ENCODE measurements around the gene ARID3A.

Gene ARID3A

DNA sequence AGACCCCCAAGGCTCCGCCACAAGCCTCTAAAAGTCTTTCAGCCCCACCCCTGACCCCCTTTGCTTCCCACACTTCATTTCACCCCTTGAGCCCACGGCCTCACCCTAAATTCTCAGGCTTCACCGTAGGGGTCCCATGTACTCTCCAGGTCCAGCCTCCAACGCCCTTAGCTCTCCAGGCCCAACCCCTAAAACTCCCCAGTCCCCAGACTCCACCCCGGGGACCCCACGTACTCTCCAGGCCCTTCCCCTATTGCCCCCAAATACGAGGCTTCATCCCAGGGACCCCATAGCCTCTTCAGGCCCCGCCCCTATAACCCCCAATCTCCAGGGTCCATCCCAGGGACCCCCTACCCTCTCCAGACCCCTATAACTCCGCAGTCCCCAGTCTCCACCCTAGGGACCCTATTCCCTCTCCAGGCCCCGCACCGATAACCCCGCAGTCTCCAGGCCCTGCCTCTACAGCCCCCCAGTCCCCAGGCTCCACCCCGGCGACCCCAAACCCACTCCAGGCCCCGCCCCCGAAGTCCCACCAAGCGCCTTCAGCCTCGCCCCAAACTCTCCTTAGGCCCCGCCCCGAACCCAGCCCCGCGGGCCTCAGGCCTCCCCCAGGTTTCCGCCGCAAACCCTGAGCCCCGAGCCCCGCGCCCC is 33.5 kb upstream of the ARID3A start:
- no peak for DNase-seq (ENCODE audit: low read depth)

DNA sequence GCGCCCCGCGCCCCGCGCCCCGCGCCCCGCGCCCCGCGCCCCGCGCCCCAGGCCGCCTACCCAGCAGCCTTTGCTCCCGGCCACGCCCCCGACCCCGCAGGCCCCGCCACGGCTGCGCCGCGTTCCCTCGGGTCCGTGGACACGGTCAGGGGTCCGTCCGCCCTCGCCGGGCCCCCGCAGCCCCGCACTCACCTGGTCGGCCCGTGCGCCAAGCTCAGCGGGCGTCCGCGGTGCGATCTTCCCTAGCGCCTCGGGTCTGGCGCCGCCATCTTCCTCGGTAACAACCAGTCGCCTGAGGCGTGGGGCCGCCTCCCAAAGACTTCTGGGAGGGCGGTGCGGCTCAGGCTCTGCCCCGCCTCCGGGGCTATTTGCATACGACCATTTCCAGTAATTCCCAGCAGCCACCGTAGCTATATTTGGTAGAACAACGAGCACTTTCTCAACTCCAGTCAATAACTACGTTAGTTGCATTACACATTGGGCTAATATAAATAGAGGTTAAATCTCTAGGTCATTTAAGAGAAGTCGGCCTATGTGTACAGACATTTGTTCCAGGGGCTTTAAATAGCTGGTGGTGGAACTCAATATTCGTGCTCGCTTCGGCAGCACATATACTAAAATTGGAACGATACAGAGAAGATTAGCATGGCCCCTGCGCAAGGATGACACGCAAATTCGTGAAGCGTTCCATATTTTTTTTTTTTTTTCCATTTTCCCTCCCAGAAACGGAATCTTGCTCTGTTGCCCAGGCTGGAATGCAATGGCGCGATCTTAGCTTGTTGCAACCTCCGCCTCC is 32.7 kb upstream of the ARID3A start, which contains the start of the genes MED16 and RNU6-9:
MED16 (minus strand) TSS at position 294 of the 796 bp plus-strand sequence. CDS start 2,056 bp downstream, outside the sequence.
RNU6-9 (plus strand) TSS at position 591 of the 796 bp plus-strand sequence.
- DNase-seq (ENCODE audit: low read depth), result peak; percentile 37

DNA sequence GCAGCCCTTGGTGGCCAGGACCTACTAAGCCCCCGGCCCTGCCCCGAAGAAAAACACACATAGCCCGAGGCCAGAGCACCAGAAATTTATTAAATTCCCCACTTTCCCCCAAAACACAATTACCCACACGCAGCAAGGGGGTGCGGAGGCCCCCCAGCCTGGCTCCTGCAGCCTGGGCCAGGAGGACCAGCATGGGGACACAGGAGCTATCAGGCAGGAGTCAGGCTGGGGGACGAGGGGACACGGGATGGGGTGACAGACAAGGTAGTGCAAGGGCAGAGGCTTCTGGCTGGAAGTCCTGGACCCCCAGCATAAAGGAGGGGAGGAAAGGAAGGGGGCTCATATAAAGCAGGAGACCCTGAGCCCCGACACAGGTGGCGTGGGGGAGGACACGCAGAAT is 29.4 kb upstream of the ARID3A start:
- DNase-seq (ENCODE audit: low read depth), result no peak

DNA sequence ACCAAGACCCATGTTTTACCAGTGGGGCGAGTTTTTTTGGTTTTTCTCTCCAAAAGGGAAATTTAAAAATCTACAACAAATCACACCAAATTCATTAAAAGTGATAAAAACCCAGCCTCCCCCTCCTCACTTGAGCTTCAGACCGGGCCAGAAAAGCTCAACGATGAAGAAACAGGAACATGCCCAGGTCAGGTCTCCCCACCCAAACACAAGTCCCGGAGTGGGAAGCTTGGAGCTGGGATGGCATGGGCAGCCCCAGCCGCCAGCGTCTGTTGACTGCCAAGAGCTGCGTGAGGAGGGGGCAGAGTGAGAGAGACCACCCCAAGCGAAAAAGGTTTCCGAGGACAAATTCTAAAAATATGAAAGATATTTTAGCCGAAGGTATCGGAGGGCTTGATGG is 28.8 kb upstream of the ARID3A start:
- DNase-seq (ENCODE audit: low read depth), result no peak

DNA sequence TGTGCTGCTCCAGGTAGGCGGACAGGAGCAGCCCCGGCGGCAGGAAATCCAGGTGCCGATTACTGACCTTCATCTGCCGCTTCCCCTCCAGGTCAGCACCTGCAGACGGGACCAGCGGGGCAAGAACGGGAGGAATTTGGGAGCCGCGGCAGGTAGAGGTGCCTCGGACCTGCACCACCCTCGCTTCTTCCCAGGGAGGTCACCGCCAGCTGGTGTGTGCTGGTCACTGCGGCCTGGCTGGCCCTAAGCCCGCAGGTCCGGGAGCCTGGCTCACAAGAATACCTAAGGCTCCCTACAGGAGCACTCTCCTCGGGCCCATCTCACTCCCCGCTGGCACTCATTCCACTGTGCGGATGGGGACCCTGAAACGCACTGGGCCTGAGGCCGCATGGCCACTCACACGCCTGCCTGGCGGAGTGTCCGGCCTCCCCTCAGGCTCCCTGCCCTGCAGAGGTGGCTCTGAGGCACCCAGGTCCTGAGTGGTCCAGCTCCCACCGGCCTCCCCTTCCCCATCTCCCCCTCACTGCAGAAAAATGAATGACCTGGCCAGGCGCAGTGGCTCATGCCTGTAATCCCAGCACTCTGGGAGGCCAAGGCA is 28.3 kb upstream of the ARID3A start:
- DNase-seq (ENCODE audit: low read depth), result no peak

DNA sequence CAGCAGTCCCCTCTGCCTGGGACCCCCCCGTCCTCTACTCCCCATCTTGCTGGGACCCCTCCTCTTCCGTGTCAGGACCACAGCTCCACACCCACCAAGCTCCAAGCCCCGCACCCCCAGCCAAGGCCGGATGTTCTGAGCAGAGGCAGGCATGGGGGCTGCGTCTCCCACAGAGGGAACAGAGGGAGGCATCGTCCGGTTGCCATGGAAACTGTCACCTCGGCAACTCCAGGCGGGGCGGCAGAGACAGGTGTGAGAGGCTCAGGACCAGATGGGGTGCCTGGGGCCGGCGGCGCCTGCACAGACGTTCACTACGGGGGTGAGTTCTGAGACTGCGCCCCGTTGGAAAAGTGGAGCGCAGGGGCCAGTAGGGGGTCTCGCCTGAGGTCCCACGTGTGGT is 27.2 kb upstream of the ARID3A start:
- DNase-seq (ENCODE audit: low read depth), result no peak

DNA sequence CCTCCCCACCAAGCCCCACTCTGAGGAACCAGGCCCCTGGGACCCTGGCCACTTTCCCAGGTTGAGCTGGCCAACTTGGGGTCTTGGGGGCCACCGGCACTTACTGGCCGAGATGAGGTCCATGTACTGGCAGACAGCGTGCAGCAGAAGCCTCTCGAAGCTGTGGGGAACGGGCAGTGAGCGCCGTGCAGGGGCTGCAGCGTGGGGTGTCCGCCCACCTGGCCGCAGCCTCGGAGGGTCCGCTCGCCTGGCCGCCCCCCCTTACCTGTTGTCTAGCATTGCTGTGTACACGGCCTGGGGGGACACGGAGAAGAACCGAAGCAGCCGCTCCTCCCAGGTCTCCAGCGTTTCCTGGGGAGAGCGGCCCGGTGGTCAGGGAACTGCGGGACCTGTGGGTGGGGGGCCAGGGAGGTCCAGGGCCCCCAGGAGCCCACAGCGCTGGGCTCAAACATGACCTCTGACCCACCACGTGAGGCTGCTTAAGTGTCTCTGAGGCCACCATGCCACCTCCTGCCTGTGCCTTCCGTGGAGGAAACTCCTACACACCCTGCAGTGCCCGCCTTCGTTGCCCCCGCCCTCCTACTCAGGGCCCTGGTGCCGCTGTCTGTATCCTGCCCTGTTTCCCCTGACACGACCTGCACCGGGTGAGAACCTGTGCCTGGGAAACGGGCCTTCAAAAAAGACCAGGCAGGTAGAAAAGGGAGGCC is 26.3 kb upstream of the ARID3A start:
- no peak for DNase-seq (ENCODE audit: low read depth)

DNA sequence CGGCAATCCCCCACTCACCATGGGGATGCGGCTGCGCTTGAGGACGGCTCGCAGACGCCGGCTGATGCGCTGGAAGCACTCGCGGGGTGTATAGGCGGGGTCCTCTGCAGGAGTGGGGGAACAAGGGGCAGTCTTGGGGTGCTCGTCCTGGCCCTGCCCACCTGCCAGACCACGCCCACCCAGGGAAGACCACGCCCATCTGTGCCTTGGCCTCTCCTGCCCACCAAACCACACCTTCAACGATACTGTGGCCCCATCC is 25.9 kb upstream of the ARID3A start:
- DNase-seq (ENCODE audit: low read depth), result no peak

DNA sequence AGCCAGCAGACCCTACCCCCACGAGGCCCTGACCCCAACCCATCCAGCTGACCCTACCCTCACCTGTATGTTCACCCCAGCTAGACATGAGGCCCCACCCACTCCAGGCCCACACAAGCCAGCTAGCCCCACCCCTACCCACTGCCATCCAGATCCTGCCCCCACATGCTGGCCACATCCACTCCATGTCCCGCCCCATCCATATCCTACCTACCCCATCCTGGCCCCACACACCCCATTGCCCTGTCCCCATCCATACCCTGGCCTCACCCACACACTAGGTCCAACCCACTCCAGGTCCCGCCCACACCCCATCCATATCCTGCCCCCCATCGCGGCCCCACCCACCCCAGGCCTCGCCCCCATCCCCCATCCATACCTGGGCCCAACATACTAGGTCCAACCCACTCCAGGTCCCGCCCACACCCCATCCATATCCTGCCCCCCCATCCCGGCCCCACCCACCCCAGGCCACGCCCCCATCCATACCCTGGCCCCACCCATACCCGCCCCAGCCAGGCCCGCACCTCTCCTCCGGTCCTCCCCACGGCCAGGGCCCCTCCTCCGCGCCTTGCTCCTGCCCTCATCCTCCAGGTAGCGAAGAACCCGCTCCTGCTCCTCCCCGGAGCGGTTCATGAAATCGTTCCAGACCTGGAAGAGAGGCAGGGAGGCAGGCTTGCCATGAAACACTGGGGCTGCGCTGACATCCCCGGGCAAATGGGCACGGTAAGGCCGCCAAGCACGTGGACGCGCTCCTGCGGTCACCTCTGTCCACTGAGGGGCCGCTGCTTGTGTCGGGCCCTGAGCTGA is 25.3 kb upstream of the ARID3A start:
- DNase-seq (ENCODE audit: low read depth), result no peak

DNA sequence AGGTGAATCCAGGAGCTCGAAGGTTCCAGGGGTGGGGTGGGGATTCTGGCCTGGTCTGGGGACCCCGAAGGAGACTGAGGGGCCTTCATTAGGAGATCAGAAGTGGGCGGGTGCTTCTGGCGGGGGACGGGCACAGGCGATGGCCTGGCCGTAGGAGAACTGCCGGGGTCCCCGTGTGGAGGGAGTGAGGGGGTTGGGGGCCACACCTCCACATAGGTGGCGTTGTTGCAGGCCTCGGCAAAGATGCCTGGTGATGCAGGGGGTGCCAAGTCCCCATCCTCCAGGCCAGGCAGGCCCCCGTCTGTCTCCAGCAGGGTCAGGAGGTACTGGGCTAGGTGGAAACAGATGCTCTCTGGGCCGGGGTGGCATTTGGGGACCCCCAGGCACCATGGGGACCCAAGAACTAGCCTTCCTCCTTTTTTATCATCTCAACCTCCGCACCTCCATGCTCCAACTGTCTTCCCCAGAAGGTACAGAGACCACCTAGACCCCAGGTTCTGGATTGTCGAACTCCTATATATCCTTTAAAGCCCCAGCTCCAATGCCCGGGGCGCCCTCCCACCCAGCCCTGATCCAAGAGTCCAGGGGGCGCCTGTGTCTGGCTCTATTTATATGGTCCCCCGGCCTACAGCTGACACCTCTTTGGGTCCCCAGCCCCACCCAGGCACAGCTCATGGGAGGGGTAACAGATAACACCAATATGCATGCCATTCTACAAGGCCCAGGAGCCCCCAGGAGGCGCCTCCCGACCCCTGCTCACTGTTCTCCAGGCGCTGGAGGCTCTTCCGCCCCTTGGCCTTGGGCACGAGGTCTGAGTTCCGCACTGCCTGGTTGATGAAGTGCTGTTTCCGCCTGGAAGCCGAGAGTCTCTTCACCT is 24.4 kb upstream of the ARID3A start:
- DNase-seq (ENCODE audit: low read depth), result no peak

DNA sequence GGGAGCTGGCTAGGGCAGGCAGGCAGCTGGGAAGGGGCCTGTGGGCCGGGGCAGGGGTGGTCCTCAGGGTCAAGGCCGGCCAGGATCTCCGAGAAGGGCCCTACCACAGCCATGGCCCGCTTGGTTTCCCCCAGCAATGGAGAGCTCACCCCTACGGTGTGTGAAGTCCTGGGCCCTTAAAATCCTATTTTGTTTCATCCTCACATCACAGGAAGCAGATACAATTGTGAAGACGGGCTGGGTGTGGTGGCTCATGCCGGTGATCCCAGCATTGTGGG is 23.8 kb upstream of the ARID3A start:
- DNase-seq (ENCODE audit: low read depth), result no peak

DNA sequence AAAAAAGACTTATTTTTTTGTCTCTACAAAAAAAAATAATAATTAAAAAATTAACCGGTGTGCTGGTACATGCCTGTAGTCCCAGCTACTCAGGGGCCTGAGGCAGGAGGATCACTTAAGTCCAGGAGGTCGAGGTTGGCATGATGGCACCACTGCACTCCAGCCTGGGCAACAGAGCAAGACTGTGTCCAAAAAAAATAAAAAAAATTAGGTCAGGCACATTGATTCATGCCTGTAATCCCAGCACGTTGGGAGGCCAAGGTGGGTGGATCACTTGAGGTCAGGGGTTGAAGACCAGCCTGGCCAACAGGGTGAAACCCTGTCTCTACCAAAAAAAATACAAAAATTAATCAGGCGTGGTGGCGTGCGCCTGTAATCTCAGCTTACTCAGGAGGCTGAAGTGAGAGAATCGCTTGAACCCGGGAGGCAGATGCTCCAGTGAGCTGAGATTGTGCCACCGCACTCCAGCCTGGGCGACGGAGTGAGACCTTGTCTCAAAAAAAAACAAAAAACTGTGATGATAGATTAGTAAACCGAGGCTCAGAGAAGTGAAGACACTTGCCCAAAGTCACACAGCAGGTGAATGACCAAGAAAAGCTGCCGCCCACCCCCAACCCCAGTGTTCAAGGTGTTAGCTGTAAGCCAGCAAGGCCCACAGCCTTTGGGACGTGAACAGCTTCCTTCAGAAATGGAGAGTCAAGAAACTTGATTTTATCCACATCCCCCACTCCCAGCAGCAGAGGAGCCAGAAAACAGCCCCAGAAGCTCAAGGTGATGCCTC is 23.2 kb upstream of the ARID3A start:
- no peak for DNase-seq (ENCODE audit: low read depth)

DNA sequence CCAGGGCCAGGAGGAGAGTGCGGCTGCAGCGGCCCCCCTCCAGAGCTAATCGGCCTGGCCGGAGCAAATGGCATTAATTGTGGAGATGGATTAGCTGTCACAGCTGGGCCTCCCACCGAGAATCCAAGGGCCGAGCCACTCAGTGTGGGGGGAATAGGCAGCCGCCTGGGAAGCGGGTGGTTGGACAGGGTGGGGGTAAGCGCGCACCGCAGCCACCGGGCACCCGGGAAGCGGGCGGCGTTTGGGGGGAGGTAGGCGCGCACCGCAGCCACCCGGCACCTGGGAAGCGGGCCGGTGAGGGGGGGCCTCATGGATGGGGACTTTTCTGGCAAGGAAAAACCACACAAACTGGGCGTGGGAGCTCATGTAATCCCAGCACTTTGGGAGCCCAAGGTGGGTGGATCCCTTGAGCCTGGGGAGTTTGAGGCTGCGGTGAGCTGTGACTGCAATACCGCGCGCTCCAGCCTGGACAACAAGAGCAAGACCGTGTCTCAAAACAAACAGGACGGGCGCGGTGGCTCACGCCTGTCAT is 22.5 kb upstream of the ARID3A start:
- no peak for DNase-seq (ENCODE audit: low read depth)

DNA sequence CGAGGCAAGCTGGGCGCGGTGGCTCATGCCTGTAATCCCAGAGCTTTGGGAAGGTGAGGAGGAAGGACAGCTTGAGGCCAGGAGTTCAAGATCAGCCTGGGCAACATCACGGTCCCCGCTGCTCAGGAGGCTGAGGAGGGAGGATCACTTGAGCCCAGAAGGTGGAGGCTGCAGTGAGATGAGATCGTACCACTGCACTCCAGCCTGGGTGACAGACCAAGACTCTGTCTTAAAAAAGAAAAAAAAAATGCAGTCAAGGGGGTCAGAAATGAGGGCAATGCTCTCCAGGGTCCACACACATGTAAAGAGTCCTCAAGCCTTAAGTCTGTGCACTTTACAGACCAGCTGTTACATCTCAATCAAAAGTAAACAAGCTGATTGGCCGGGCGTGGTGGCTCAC is 21.3 kb upstream of the ARID3A start:
- no peak for DNase-seq (ENCODE audit: low read depth)

DNA sequence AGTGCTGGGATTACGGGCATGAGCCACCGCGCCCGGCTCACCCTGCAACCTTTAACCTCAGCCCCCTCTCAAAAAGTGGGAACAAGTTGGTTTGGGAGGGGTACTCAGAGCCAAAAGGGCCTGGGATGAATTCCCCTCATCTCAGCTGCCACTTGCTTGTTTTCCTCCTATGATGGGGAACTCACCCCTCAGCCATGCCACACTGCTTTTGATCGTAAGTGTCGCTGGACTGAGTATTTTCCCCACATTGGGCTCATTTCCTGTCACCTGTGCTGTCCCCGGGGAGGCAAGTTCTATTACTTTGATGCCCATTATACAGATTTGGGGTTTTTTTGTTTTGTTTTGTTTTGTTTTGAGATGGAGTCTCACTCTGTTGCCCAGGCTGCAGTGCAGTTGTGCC is 19.4 kb upstream of the ARID3A start:
- DNase-seq (ENCODE audit: low read depth), result no peak

DNA sequence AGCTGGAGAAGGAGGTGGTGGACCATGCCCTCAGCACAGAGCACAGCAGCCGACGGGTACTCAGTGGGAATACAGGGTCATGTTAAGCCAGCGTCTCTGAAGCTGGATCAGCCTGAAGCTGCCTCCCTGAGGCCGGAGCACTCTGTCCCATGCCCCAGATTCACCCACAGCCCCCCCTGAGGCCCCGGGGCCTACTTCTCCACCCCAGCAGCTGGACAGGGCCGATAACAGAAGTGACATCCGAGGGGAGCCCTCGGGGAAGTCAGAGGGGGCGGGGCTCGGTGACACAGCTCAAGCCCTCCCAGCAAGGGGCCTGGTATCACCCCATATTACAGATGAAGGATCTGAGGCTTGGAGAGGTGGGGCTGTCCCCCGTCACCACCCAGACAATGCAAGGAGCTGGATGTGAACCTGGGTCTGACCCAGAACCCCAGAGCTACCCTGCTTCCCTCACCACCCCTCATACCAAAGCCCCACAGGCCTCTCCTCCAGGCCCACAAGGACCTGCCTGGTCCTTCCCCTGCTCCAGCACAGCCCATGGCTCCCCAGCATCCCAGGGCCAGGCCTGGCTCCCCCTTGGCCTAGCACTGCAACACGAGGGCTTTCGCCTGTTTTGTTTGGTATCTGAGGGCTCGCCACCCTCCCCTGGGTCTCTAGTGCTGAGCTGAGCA is 18.5 kb upstream of the ARID3A start:
- DNase-seq (ENCODE audit: low read depth), result no peak

DNA sequence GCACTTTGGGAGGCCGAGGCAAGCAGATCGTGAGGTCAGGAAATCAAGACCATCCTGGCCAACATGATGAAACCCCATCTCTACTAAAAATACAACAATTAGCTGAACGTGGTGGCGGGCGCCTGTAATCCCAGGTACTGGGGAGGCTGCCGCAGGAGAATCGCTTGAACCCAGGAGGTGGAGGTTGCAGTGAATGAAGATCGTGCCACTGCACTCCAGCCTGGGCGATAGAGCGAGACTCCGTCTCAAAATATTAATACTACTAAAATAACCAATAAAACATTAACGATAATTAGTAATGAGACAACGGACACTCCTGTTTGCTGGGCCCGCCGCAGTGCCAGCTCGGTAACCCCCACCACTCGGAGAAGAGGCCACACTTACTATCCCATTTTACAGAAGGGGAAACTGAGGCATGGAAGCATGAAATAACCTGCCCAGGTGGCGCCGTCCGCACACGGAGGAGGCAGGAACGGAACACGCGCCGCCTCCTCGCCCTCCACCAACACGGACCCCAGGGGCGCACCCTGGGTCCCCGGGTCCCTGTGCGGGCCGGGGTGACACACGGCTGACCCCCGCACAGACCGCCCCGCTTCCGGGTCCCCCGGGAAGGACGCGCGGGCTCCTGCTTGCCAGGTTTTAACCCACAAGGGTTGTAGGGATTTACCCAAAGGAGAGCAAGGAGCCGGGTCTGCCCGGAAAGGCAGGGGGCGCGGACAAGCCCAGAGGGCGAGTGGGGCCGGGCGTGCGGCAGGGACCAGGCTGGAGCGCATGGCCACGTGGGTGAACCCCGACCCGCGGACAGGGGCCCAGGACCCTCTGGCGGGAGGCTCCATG is 14.4 kb upstream of the ARID3A start:
- no peak for DNase-seq (ENCODE audit: low read depth)

DNA sequence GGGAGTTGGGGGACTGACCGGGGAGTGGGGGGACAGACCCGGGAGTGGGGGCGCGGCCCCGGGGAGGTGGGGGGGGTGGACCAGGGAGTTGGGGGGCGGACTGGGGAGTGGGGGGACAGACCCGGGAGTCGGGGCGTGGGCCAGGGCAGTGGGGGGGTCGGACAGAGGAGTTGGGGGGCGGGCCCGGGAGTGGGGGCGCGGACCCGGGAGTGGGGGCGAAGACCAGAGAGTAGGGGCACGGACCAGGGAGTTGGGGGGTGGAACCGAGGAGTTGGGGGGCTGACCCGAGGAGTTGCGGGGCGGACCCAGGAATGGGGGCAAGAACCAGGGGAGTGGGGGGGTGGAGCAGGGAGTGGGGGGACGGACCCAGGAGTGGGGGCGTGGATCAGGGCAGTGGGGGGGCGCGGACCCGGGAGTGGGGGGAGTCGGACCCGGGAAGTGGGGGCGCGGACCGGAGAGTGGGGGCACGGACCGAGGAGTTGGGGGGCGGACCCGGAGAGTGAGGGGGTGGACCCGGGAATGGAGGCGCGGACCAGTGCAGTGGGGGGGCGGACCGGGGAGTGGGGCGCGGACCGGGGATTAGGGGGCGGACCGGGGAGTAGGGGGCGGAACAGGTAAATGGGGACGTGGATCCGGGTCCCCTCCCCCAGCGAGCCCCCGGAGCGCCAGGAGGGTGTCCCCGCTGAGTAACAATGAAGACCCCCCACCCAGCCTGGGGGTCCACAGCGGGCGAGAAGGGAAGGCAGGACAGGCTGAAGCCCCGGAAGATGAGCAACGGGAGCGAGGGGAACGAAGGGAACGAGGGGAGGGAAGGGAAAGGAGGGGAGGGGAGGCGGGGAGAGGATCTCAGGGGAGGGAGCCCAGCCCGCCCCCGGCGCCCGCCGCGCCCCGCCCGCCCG is 13.4 kb upstream of the ARID3A start:
- no peak for DNase-seq (ENCODE audit: low read depth)

Measured in GM04503 (cell line).